NCI-H1436 (cell line): ENCODE data around the gene SYTL3.
"Not testable (repeated sequence)": the region's sequence is repeated elsewhere in the genome, so short reads cannot be mapped to it uniquely, and the experiment has no call there.

ENCODE experiments used
- DNase-seq: peaks from one replicate; lab custom pipeline; 2025; lab: John Stamatoyannopoulos, UW

SYTL3 gene

DNA sequence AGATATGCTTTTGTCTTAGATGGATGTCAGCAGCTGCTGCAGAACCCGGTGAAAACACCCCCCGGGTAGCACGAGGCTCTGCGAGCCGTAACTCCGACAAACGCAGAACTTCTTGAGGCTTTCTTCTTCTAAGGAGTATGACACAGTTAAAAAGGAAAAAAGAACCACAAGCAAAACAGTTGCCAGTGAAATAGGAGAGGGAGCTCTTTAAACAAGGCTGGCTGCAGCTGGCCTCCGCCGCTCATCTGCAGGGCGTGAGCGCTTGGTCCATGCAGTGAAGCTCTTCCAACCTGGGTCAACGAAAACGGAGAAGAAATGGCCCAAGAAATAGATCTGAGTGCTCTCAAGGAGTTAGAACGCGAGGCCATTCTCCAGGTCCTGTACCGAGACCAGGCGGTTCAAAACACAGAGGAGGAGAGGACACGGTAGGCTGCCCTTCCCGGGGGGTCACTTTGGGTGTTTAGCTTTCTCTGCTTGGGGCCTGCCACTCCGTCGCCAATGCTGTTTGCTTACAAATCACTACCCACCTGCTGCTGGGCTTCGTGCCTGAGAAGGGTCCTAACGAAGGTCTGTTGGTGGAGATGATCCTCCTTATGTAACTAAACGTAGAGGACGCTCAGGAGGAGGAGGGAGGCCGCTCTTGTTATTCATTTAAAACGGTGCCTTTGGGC, 13.2 kb downstream of the SYTL3 start:
- DNase-seq = no peak

GRCh38 chr6:158663625-158664165, 13.8 kb downstream of the SYTL3 start:
- DNase-seq = no peak

DNA sequence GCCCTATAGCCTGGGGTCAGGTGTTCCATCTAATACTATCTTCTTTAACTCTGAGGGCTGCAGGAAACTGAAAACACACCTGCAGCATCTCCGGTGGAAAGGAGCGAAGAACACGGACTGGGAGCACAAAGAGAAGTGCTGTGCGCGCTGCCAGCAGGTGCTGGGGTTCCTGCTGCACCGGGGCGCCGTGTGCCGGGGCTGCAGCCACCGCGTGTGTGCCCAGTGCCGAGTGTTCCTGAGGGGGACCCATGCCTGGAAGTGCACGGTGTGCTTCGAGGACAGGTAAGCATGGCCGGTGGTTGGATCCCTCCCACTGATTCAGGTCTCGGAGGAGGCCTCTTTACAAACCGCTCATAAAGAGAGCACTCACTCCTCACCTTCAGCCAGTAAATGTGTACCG, 15.5 kb downstream of the SYTL3 start:
- no peak for DNase-seq

- DNase-seq = no peak
Observed at GRCh38 chr6:158666628-158667359, 16.9 kb downstream of the SYTL3 start.

DNA sequence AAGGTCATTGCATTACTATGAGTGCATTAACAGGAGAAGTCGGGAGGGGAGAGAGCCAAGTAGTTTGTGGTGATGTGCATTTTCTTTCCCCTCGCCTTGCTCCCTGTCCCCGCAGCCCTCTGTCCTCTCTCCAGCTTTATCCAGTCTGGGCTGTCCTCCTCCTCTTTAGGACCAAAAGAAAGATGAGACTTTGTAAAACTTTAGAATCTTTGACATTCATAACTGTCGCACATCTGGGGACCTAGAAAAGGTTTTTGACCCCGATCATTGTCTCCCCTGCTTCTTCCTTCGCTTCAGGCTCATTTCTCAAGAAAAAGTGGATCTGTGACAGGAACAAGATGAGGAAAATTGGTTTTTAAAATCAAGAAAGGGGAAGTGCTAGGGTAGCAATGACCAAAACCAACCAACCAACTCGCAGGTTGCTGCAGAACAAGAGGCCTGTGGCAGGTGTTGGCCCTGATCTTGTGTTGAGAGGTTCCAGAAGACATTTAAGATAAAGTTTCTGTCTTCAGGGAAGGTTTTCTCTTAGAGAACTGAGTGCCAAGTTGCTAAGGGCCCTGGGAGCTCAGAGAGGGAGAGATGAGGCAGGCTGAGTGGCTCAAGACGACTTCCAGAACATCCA, 17.6 kb downstream of the SYTL3 start:
- no peak for DNase-seq

DNA sequence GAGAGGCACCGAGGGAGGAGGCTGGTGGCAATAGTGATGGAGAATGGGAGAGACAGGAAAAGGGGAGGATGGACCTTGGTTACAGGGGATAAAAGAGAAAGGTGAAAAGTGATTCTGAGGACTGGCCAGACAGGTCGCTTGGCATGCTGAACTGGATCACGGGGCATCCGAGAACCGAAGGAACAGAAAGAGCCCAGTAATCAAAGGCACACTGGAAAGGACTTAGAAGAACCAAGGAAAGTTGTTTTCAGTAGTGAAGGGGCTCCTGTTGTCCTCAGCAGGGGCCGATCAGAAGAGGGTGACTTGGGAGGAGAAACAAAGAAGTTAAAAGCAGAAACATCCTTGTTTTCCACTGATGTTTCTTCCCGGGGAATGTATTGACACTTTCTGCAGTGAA, 18.9 kb downstream of the SYTL3 start:
- DNase-seq = no peak

GRCh38 chr6:158669145-158670035, 19.5 kb downstream of the SYTL3 start:
- DNase-seq = no peak

DNA sequence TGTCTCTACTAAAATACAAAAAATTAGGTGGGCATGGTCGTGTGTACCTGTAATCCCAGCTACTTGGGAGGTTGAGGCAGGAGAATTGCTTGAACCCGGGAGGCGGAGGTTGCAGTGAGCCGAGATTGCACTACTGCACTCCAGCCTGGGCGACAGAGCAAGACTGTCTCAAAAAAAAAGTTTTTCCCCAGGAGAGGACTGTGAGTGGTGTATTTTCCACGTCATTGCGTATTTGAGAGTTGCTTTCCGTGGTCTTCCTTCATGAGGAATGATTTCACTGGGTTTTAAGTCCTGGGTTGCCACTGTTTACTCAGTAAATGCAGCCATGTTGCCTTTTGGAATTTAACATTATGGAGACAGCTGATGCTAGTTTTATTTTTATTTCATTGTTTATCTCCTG, 22.3 kb downstream of the SYTL3 start:
- not testable (repeated sequence) for DNase-seq

GRCh38 chr6:158672726-158673125, 22.9 kb downstream of the SYTL3 start:
- no peak for DNase-seq

- no peak for DNase-seq
Observed at GRCh38 chr6:158674342-158675131, 24.7 kb downstream of the SYTL3 start.

- DNase-seq = not testable (repeated sequence)
Observed at GRCh38 chr6:158677094-158677493, 27.2 kb downstream of the SYTL3 start.

GRCh38 chr6:158677906-158678578, 28.2 kb downstream of the SYTL3 start:
- no peak for DNase-seq

DNA sequence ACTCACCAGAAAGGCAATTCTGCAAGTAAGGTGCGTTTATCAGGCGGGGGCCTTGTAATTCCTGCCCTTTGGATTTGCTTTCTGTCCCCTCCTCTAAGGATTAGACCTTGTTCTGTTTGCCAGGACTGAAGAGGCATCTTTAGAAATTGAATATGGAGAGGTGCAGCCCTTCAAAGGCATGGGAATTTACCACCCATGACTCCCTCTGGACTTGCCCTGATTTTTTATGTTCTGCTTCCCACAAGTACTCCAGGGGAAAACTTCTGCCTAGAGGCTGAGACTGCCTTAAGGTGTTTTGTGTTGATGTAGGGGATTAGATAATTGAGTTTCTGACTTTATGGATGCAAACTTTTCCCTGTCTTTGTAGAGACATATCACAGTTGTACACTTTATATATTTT, 30.2 kb downstream of the SYTL3 start:
- DNase-seq = no peak

GRCh38 chr6:158680481-158680880, 30.6 kb downstream of the SYTL3 start:
- no peak for DNase-seq

DNA sequence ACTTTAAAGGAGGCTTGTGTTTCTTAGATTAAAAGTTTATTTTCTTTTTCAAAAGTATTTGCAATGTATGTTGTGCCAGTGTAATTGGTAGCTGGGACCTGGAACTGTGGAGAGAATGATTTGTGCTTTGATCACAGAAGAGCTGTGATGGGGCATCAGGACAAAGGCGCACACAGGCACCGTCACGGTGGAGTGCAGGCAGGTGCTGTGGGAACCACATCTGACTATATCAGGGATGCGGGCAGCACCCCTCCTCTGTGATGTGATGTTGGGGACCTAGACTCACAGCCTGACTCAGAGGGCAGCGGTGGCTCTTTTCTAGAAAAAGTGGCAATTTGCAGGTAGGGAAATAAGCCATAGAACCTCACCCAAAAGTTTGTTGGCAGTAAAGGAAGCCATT, 34.5 kb downstream of the SYTL3 start:
- no peak for DNase-seq

GRCh38 chr6:158684745-158685324, 35.0 kb downstream of the SYTL3 start:
- DNase-seq = no peak

DNA sequence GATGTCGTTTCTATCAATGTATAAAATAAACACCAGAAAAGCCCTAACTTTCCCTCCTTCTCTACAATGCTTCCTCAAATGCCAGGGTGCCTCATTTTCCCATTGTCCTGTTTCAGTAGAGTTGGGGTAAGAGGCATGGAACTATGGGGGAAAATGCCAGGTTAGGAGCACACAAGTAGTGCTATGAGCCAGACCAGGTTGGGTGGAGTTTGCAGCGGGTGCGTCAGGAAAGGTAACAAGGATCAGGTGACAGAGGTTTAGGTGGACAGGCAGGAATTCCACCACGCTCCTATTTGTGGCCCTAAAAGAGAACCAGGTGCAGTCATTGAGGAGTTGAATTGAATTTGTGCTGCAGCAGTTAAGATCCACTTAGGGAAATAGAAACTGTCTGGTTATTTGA, 36.5 kb downstream of the SYTL3 start:
- no peak for DNase-seq

DNA sequence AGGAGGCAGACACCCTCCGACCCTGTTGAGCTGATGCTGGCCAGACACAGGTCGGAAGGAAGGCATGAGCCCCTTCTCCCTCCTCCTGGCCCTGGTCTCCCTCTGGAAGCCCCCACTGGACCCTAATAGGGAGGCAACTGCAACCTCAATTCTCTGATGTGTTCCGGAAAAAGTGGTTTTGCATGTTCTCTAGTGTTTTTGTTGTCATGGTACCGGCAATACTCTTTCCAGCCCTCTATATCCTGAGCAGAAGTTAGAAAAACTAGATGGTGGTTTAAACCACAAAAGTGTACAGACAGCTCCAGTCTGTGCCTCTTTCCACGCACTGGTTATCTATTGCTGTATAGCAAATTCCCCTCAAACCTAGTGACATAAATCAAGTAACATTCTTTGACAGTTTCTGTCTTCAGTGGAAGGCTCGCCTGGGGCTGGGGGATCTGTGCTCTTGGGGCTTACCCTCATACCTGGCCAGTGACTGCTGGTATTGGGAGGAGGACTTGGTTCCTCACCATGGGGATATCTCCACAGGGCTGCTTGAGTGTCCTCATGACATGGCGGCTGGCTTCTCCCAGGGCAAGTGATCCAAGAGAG, 37.0 kb downstream of the SYTL3 start:
- DNase-seq = no peak

DNA sequence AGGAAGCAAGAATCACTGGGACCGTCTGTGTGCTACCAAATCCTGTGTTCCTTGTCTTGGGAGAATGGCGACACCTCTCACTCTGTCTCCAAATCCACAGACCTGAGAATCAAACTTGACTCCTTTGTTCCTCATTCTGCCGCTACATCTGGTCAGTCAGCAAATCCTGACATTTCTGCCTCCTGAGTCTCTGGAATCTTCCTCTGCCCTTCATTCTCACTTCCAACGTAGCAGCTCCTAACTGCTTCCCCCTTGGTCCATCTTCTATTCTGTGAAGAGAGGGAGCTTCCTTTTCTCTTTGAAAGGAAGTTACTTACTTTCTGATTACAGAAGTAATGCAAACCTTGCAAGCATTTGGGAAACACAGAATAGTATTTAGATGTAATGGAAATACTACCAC, 37.7 kb downstream of the SYTL3 start:
- DNase-seq = no peak

GRCh38 chr6:158688860-158689259, 39.0 kb downstream of the SYTL3 start:
- no peak for DNase-seq
